ENCODE results near the gene RAB44.

- TF ChIP-seq CTCF (IDR thresholded peaks at IDR 0.05) = peak; percentile 66
- no peak for TF ChIP-seq EZH2 (IDR thresholded peaks at IDR 0.05)
Observed at GRCh38 chr6:36724514-36725390, 27.1 kb downstream of the RAB44 start.
